Hepatocyte (in vitro differentiated cells): ENCODE results near the gene TGIF1.

ENCODE experiments used
- CTCF ChIP-seq: fragments of 200-600 bp; sonication (generic); IDR thresholded peaks from 2 replicates; pipeline ENCODE4 v1.5.1; 2016; ENCODE audit warnings: antibody characterized with exemption, mild to moderate bottlenecking; ENCODE audit not compliant: poor library complexity
- EZH2 ChIP-seq: fragments of 200-600 bp; sonication (generic); IDR thresholded peaks from 2 replicates; pipeline ENCODE4 v1.6.1; 2016; ENCODE audit warnings: antibody characterized with exemption, mild to moderate bottlenecking, borderline replicate concordance
- EZH2phosphoT487 ChIP-seq: fragments of 200-600 bp; sonication (generic); IDR thresholded peaks from one replicate; pipeline ENCODE4 v1.6.1; 2018; ENCODE audit warnings: antibody characterized with exemption, mild to moderate bottlenecking, low read depth, moderate library complexity; ENCODE audit not compliant: unreplicated experiment, severe bottlenecking

GRCh38 chr18:3422905-3423304 is 27.1 kb upstream of the TGIF1 start:
- TF ChIP-seq CTCF: no peak
- TF ChIP-seq EZH2: no peak
- no peak for TF ChIP-seq EZH2phosphoT487
